ENCODE data around the gene ACTN2.

- TF ChIP-seq CTCF (tag by site-specific recombination; IDR thresholded peaks at IDR 0.05): no peak
- TF ChIP-seq ZNF23 (tag by site-specific recombination; IDR thresholded peaks at IDR 0.05; ENCODE audit: borderline replicate concordance): no peak
- TF ChIP-seq ZBTB44 (tag by site-specific recombination; IDR thresholded peaks at IDR 0.05): no peak
- no peak for TF ChIP-seq ZNF623 (tag by site-specific recombination; IDR thresholded peaks at IDR 0.05)
Observed at GRCh38 chr1:236663934-236664333, 22.4 kb upstream of the ACTN2 start.
